Measurements from ENCODE around the gene TGM2. TPM values are rescaled to one million over a fixed set of nuclear protein-coding genes. Genes with fewer than 3 reads are reported as not detected.

The TGM2 gene
- total RNA-seq, 2 experiments from 2014 or later, result not detected

DNA sequence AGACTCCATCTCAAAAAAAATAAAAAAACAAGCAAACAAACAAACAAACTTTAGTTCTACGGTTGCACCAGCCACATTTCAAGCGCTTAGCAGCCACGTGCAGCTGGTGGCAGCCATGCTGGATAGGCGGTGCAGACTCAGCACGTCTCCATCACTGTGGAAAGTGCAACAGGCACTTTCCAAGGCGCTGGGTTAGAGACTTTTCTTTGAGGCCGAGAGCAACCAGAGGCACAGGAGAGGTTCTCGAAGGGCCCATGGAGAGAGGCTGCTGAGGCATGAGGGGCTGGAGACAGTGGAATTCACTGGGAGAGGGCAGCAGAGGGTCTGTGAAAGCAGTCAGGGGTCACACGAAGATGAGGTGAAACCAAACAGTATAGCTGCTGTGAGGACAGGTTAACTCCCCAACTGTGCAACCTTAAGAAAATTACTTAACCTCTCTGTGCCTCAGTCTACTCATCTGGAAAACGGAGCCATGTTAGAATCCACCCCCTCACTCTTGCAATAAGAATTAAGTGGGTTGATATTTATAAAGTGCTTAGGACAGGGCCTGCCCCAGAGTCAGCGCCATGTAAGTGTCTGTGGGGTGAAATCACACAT, 27.5 kb downstream of the TGM2 start:
- H3K4me3 Mint-ChIP-seq, result no peak overlapping the region
- no peak overlapping the region for H3K27ac Mint-ChIP-seq
- no peak for DNase-seq
- no peaks in the 10 kb centered on the region for H3K27me3 Mint-ChIP-seq
- no peak for ATAC-seq
- peaks cover 7% of the 10 kb centered on the region for H3K4me1 Mint-ChIP-seq (ENCODE audit: low read depth)
- intact Hi-C loops (cut with micrococcal nuclease), result no loop called here
- TF ChIP-seq, protein P1, sequence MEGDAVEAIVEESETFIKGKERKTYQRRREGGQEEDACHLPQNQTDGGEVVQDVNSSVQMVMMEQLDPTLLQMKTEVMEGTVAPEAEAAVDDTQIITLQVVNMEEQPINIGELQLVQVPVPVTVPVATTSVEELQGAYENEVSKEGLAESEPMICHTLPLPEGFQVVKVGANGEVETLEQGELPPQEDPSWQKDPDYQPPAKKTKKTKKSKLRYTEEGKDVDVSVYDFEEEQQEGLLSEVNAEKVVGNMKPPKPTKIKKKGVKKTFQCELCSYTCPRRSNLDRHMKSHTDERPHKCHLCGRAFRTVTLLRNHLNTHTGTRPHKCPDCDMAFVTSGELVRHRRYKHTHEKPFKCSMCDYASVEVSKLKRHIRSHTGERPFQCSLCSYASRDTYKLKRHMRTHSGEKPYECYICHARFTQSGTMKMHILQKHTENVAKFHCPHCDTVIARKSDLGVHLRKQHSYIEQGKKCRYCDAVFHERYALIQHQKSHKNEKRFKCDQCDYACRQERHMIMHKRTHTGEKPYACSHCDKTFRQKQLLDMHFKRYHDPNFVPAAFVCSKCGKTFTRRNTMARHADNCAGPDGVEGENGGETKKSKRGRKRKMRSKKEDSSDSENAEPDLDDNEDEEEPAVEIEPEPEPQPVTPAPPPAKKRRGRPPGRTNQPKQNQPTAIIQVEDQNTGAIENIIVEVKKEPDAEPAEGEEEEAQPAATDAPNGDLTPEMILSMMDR (IDR thresholded peaks at IDR 0.05), result no peak
- ChIA-PET POLR2A (interaction anchor here (1.4 kb wide), 1 partner anchor 14 kb away, joined by 3 read pairs; no protein-coding TSS in a partner anchor), CTCF (no interaction called here)
- H3K9me3 Mint-ChIP-seq, result no peaks in the 10 kb centered on the region
- no peaks in the 10 kb centered on the region for H3K36me3 Mint-ChIP-seq (ENCODE audit: low read depth)

DNA sequence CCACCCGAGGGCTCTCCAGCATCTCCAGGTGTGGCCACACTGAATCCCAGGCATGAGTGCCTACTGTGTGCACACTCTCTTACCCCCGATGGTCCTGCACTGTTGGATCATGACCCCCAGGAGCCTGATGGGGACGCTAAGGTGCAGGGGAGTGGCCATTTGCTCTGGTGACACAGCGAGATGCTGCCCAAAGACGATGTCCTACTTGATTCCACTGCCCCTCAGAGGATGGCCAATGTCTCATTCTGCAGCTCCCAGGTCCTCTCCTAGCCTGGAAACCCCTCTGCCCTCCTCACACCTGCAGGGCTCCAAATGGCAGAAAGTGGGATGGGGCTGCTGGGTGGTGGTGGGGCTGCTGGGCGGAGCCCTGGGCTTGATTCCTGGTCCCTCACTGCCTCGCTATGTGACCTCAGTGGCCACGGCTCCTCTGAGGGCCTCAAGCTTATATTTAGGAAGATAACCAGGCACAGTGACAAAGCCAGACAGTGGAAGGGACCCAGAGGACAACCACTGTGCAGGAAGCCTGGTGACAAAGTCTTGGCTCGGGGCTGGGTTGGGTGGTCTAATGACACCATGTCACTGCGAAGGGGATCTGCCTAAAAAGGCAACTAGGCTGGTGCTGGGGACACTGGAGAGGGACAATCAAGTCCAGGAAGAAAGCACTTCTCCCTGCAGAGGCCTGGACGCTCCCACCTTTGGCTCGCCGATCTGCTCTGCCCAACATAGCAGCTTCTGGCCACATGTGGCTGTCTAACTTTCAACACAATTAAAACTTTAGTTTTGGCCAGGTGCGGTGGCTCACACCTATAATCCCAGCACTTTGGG, 28.4 kb downstream of the TGM2 start:
- H3K27me3 Mint-ChIP-seq, result no peaks in the 10 kb centered on the region
- ATAC-seq (no peak), DNase-seq (no peak)
- intact Hi-C loops (cut with micrococcal nuclease), result no loop called here
- TF ChIP-seq, protein P1 (IDR thresholded peaks at IDR 0.05), result no peak
- no peak overlapping the region for H3K27ac Mint-ChIP-seq
- no peaks in the 10 kb centered on the region for H3K36me3 Mint-ChIP-seq (ENCODE audit: low read depth)
- H3K4me3 Mint-ChIP-seq, result no peak overlapping the region
- ChIA-PET POLR2A (interaction anchor here (1.4 kb wide), 1 partner anchor 15 kb away, joined by 3 read pairs; no protein-coding TSS in a partner anchor), CTCF (no interaction called here)
- H3K4me1 Mint-ChIP-seq (ENCODE audit: low read depth), result peaks cover 7% of the 10 kb centered on the region
- no peaks in the 10 kb centered on the region for H3K9me3 Mint-ChIP-seq

DNA sequence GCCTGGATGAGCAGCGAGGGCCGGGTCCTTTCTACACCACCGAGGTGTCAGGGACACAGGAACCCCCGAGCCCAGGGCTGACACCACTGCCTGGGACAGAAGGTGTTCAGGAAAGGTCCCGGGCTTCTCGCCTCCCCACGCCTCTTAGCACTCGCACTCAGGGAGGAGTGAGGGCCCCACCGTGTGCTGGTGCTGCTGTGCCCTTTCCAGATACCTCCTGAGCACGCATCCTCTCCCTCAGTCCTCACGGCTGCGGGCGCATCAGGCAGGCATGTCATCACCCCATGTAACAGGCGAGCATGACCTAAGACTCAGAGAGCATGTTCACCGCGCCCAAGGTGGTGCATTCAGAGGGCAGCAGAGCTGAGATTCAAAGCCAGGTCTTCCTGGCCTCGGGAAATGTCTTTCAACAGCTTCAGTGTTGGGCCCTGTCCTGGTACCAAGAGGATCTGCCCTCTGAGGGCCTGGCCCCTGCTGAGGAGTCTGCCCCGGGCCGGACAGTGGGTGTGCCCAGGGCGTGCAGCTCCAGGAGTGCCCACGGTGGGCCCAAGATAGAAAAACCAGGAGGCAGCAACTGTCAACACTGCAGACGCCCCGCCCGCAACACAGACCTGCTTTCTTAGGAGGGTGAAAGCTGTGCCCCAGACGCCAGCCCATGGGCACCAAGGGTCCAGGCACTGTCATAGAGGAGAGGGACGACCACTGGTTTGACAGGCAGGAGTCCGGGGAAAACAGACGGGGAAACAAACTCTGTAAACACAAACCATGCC, 29.2 kb downstream of the TGM2 start:
- POLR2A ChIA-PET, result no interaction called here
- Mint-ChIP-seq H3K4me1 (ENCODE audit: low read depth) (peaks cover 7% of the 10 kb centered on the region), H3K36me3 (ENCODE audit: low read depth) (no peaks in the 10 kb centered on the region), H3K27ac (no peak overlapping the region), H3K4me3 (no peak overlapping the region), H3K9me3 (no peaks in the 10 kb centered on the region), H3K27me3 (no peaks in the 10 kb centered on the region)
- TF ChIP-seq, protein P1 (IDR thresholded peaks at IDR 0.05), result no peak
- ATAC-seq, result no peak
- DNase-seq, result no peak
- CTCF ChIA-PET, result no interaction called here
- intact Hi-C loops (cut with micrococcal nuclease), result no loop called here

DNA sequence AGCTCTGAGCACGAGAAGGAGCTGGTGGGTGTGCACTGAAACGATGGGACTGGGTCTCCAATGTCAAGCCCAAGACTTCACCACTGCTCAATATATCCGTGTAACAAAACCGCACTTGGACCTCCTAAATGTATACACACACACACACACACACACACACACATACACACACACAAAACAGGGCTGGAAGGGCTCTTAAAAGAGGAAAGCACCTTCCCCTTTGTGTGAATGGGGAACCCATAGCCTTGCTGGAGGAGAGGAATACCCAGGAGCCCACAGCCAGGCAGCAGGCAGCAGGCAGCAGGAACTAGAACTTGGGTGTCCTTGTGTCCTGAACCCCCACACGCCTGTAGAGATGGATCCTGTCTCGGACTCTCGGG, 29.8 kb downstream of the TGM2 start:
- peaks cover 7% of the 10 kb centered on the region for H3K4me1 Mint-ChIP-seq (ENCODE audit: low read depth)
- ChIA-PET POLR2A (no interaction called here), CTCF (no interaction called here)
- DNase-seq, result no peak
- no peak overlapping the region for H3K27ac Mint-ChIP-seq
- H3K9me3 Mint-ChIP-seq, result no peaks in the 10 kb centered on the region
- H3K36me3 Mint-ChIP-seq (ENCODE audit: low read depth), result no peaks in the 10 kb centered on the region
- intact Hi-C loops (cut with micrococcal nuclease), result no loop called here
- TF ChIP-seq, protein P1 (IDR thresholded peaks at IDR 0.05), result no peak
- no peak overlapping the region for H3K4me3 Mint-ChIP-seq
- H3K27me3 Mint-ChIP-seq, result no peaks in the 10 kb centered on the region
- ATAC-seq, result no peak
